ENCODE results near the gene LRRN2. TPM values are rescaled to one million over a fixed set of nuclear protein-coding genes. Genes with fewer than 3 reads are reported as not detected.

Gene LRRN2
- polyA plus RNA-seq, 2 of the 4 experiments (the other 2 are of a cell fraction): 3.6 to 6.6 TPM

- ATAC-seq: no peak
- CTCF ChIA-PET: interaction anchor here (0.8 to 7.8 kb wide), 6 partner anchors 13 to 186 kb away, joined by 3 to 42 read pairs (median 8); no protein-coding TSS in a partner anchor
- Histone ChIP-seq H3K9me3 (no peaks in the 10 kb centered on the region), H3K4me1 (peaks cover 50% of the 10 kb centered on the region), H3K4me2 (no peak overlapping the region), H3K4me3 (no peak overlapping the region), H3K27ac (no peak overlapping the region)
- POLR2A ChIA-PET: interaction anchor here (0.6 kb wide), 1 partner anchor 70 kb away, joined by 3 read pairs; no protein-coding TSS in a partner anchor
- peak; percentile 7 for FAIRE-seq
- 29% methylated on average over 3 of the region's 3 CpGs for WGBS (ENCODE audit: missing lambda C conversion rate)
- peak in 1 of 2 experiments; percentile 16 for DNase-seq (ENCODE audit: low read depth in 1 of 2, low spot score in 1 of 2)
- no peak for TF ChIP-seq FOXS1 (CRISPR knock-in tag; IDR thresholded peaks at IDR 0.05)
- no peak for TF ChIP-seq E2F6 (IDR thresholded peaks at IDR 0.05; ENCODE audit: borderline replicate concordance, low read depth)
- TF ChIP-seq NFE2L2 (conservative IDR thresholded peaks at IDR 0.05; ENCODE audit: low read length): no peak
- TF ChIP-seq HES2 (IDR thresholded peaks at IDR 0.05): no peak
- TF ChIP-seq EHMT2 (IDR thresholded peaks at IDR 0.05; ENCODE audit: low read depth): no peak
Measured at GRCh38 chr1:204621396-204621795, 64.1 kb downstream of the LRRN2 start.

- Histone ChIP-seq H3K4me3 (no peak overlapping the region), H3K4me2 (no peak overlapping the region), H3K9me3 (no peaks in the 10 kb centered on the region), H3K27ac (no peak overlapping the region), H3K4me1 (peaks cover 44% of the 10 kb centered on the region)
- no peak for DNase-seq (ENCODE audit: low read depth in 1 of 2, low spot score in 1 of 2)
- ChIA-PET CTCF (interaction anchor here (1.4 to 7.8 kb wide), 6 partner anchors 11 to 187 kb away, joined by 3 to 42 read pairs (median 8); no protein-coding TSS in a partner anchor), POLR2A (no interaction called here)
- 85% methylated on average over 13 of the region's 13 CpGs for WGBS (ENCODE audit: missing lambda C conversion rate)
- ATAC-seq: no peak
- FAIRE-seq: no peak
- TF ChIP-seq RAD21 (conservative IDR thresholded peaks at IDR 0.05 in 1 of 2, IDR thresholded peaks at IDR 0.05 in 1 of 2) (peak; percentile 23 to 34; a peak in 2 of 5 replicates), FOSL2 (IDR thresholded peaks at IDR 0.05) (no peak), FOSL2 (CRISPR knock-in tag; IDR thresholded peaks at IDR 0.05) (no peak), TP53 (CRISPR knock-in tag; IDR thresholded peaks at IDR 0.05) (no peak), NFE2L2 (conservative IDR thresholded peaks at IDR 0.05; ENCODE audit: low read length) (no peak), EP300 (IDR thresholded peaks at IDR 0.05) (no peak), HOXB13 (CRISPR knock-in tag; IDR thresholded peaks at IDR 0.05; ENCODE audit: low read depth) (no peak), JUNB (IDR thresholded peaks at IDR 0.05) (no peak), ZFP36 (IDR thresholded peaks at IDR 0.05; ENCODE audit: borderline replicate concordance, partially characterized antibody) (no peak), SMC3 (IDR thresholded peaks at IDR 0.05) (0 out of 3 replicates have a peak, but pooled peaks have one; percentile 12), POLR2AphosphoS2 (conservative IDR thresholded peaks at IDR 0.05; ENCODE audit: low read length) (no peak), KDM1A (IDR thresholded peaks at IDR 0.05; ENCODE audit: low read depth) (no peak)
Measured at GRCh38 chr1:204619721-204620120, 65.8 kb downstream of the LRRN2 start.

- Histone ChIP-seq H3K9me3 (no peaks in the 10 kb centered on the region), H3K27ac (no peak overlapping the region), H3K4me2 (no peak overlapping the region), H3K4me3 (no peak overlapping the region), H3K4me1 (peaks cover 30% of the 10 kb centered on the region)
- ChIA-PET CTCF (interaction anchor here (0.7 to 7.8 kb wide), 10 partner anchors 10 to 323 kb away, joined by 3 to 42 read pairs (median 4); no protein-coding TSS in a partner anchor), POLR2A (no interaction called here)
- DNase-seq (ENCODE audit: low read depth in 1 of 2, low spot score in 1 of 2) (no peak), FAIRE-seq (no peak), ATAC-seq (no peak)
- 87% methylated on average over 17 of the region's 20 CpGs for WGBS (ENCODE audit: missing lambda C conversion rate)
- no peak for TF ChIP-seq E2F6 (IDR thresholded peaks at IDR 0.05; ENCODE audit: borderline replicate concordance, low read depth)
- TF ChIP-seq MAZ (IDR thresholded peaks at IDR 0.05; ENCODE audit: borderline replicate concordance, low read depth, low read length): no peak
- TF ChIP-seq PBX3 (IDR thresholded peaks at IDR 0.05): no peak
- no peak for TF ChIP-seq EHMT2 (IDR thresholded peaks at IDR 0.05; ENCODE audit: low read depth)
- TF ChIP-seq FOSL2 (IDR thresholded peaks at IDR 0.05): no peak
- no peak for TF ChIP-seq FOSL2 (CRISPR knock-in tag; IDR thresholded peaks at IDR 0.05)
Measured at GRCh38 chr1:204618148-204618760, 67.3 kb downstream of the LRRN2 start.

All from A549 (cell line).